ENCODE results near the gene FOXK1. TPM values are rescaled to one million over a fixed set of nuclear protein-coding genes. Genes with fewer than 3 reads are reported as not detected.
"Not testable (repeated sequence)": the region's sequence is repeated elsewhere in the genome, so short reads cannot be mapped to it uniquely, and the experiment has no call there.

FOXK1 gene
- total RNA-seq, 2 experiments from 2014 or later, result 38.5 to 39.6 TPM

DNA sequence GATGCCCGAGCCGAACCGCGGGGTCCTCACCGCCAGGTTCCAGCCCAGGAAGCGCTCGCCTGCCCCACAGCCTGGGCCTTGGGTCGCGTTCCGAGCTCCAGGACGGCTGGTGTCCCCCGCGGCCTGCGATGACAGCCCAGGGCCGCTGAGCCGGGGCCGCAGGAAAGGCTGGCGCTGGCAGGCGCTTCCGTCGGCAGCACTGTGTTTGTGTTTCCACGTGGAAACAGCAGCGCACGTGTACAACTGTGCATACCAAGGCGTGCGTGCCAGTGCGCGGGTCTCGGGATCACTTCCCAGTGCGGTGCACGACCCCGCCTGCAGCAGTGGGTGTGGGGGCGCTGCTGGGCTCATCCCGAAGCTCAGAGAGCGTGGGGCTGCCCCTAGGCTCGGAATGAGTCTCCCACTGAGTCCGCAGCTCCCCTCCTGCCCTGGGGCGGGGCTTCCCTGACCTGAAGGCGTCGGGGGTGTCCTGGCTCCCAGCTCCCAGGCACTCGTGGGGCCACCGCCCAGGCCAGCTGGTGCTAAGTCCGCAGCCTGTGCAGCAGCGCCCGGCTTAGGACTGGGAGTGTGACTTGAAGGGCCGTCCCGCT, 110.5 kb downstream of the FOXK1 start:
- intact Hi-C loops (cut with micrococcal nuclease), result loop anchor here (10.0 kb wide), 1 partner anchor 92 kb away; the partner anchor contains the start of gene RADIL
- ATAC-seq (peak; percentile 31), DNase-seq (peak; percentile 27)
- TF ChIP-seq, protein P1, sequence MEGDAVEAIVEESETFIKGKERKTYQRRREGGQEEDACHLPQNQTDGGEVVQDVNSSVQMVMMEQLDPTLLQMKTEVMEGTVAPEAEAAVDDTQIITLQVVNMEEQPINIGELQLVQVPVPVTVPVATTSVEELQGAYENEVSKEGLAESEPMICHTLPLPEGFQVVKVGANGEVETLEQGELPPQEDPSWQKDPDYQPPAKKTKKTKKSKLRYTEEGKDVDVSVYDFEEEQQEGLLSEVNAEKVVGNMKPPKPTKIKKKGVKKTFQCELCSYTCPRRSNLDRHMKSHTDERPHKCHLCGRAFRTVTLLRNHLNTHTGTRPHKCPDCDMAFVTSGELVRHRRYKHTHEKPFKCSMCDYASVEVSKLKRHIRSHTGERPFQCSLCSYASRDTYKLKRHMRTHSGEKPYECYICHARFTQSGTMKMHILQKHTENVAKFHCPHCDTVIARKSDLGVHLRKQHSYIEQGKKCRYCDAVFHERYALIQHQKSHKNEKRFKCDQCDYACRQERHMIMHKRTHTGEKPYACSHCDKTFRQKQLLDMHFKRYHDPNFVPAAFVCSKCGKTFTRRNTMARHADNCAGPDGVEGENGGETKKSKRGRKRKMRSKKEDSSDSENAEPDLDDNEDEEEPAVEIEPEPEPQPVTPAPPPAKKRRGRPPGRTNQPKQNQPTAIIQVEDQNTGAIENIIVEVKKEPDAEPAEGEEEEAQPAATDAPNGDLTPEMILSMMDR (IDR thresholded peaks at IDR 0.05), result no peak
- H3K27ac Mint-ChIP-seq, result no peak overlapping the region
- H3K4me3 Mint-ChIP-seq, result no peak overlapping the region
- H3K4me1 Mint-ChIP-seq (ENCODE audit: low read depth), result no peaks in the 10 kb centered on the region
- H3K36me3 Mint-ChIP-seq (ENCODE audit: low read depth), result peaks cover 20% of the 10 kb centered on the region
- H3K27me3 Mint-ChIP-seq, result no peaks in the 10 kb centered on the region
- H3K9me3 Mint-ChIP-seq, result no peaks in the 10 kb centered on the region
- CTCF ChIA-PET, result interaction anchor here (0.7 to 3.1 kb wide), 8 partner anchors 16 to 181 kb away, joined by 3 to 18 read pairs (median 4); partner anchors contain the start of genes AP5Z1 and RADIL
- POLR2A ChIA-PET, result interaction anchor here (0.6 to 3.2 kb wide), 5 partner anchors 17 to 732 kb away, joined by 3 to 18 read pairs (median 3); partner anchors contain the start of gene AP5Z1

DNA sequence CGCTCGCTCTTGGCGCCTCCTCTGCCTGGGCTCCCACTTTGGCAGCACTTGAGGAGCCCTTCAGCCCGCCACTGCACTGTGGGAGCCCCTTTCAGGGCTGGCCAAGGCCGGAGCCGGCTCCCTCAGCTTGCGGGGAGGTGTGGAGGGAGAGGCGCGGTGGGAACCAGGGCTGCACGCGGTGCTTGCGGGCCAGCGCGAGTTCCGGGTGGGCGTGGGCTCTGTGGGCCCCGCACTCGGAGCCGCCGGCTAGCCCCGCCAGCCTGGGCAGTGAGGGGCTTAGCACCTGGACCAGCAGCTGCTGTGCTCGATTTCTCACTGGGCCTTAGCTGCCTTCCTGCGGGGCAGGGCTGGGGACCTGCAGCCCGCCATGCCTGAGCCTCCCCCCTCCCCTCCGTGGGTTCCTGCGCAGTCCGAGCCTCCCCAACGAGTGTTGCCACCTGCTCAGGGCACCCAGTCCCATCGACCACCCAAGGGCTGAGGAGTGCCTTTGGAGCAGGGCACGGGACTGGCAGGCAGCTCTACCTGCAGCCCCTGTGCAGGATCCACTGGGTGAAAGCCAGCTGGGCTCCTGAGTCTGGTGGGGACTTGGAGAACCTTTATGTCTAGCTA, 111.4 kb downstream of the FOXK1 start:
- DNase-seq; H3K27me3 Mint-ChIP-seq; H3K27ac Mint-ChIP-seq; H3K9me3 Mint-ChIP-seq; H3K4me3 Mint-ChIP-seq; H3K4me1 Mint-ChIP-seq (ENCODE audit: low read depth); ATAC-seq: not testable (repeated sequence)
- peaks cover 17% of the 10 kb centered on the region for H3K36me3 Mint-ChIP-seq (ENCODE audit: low read depth)
- CTCF ChIA-PET, result interaction anchor here (0.7 to 3.1 kb wide), 6 partner anchors 15 to 292 kb away, joined by 3 to 18 read pairs (median 5); partner anchors contain the start of genes AP5Z1 and RADIL
- POLR2A ChIA-PET, result interaction anchor here (1.2 to 3.2 kb wide), 2 partner anchors 18 to 152 kb away, joined by 4 to 18 read pairs; partner anchors contain the start of gene AP5Z1
- intact Hi-C loops (cut with micrococcal nuclease), result loop anchor here (10.0 kb wide), 1 partner anchor 91 kb away; the partner anchor contains the start of gene RADIL

DNA sequence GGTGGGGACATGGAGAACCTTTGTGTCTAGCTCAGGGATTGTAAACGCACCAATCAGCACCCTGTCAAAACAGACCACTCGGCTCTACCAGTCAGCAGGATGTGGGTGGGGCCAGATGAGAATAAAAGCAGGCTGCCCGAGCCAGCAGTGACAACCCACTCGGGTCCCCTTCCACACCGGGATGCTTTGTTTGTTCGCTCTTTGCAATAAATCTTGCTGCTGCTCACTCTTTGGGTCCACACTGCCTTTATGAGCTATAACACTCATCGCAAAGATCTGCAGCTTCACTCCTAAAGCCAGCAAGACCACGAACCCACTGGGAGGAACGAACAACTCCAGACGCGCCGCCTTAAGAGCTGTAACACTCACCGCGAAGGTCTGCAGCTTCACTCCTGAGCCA, 112.1 kb downstream of the FOXK1 start:
- H3K9me3 Mint-ChIP-seq; H3K27me3 Mint-ChIP-seq; H3K4me1 Mint-ChIP-seq (ENCODE audit: low read depth); ATAC-seq; H3K4me3 Mint-ChIP-seq; H3K27ac Mint-ChIP-seq; DNase-seq: not testable (repeated sequence)
- ChIA-PET POLR2A (interaction anchor here (1.2 kb wide), 1 partner anchor 152 kb away, joined by 4 read pairs; no protein-coding TSS in a partner anchor), CTCF (interaction anchor here (1.1 to 3.1 kb wide), 5 partner anchors 20 to 291 kb away, joined by 3 to 18 read pairs (median 5); partner anchors contain the start of genes AP5Z1 and RADIL)
- intact Hi-C loops (cut with micrococcal nuclease), result loop anchor here (10.0 kb wide), 1 partner anchor 91 kb away; the partner anchor contains the start of gene RADIL
- peaks cover 14% of the 10 kb centered on the region for H3K36me3 Mint-ChIP-seq (ENCODE audit: low read depth)

DNA sequence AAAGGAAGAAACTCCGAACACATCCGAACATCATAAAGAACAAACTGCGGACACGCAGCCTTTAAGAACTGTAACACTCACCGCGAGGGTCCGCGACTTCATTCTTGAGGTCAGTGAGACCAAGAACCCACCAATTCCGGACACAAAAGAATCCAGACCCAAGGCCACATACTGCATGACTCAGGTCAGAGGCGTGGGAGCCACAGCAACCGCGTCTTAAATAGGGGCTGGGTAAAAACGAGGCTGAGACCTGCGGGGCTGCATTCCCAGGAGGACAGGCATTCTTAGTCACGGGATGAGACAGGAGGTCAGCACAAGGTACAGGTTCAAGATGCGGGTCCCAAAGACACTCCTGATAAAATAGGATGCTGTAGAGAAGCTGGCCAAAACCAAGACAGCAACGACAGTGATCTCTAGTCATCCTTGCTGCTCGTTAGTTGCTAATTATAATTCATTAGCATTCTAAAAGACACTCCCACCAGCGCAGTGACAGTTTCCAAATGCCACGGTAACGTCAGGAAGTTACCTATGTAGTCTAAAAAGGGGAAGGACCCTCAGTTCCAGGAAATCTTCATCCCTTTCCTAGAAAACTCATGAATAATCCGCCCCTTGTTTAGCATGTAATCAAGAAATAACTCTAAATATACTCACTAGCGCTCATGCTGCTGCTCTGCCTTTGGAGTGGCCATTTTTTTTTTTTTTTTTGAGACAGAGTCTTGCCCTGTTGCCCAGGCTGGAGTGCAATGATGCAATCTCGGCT, 112.7 kb downstream of the FOXK1 start:
- DNase-seq (no peak), ATAC-seq (no peak)
- no peak overlapping the region for H3K4me3 Mint-ChIP-seq
- intact Hi-C loops (cut with micrococcal nuclease), result loop anchor here (10.0 kb wide), 1 partner anchor 90 kb away; the partner anchor contains the start of gene RADIL
- H3K4me1 Mint-ChIP-seq (ENCODE audit: low read depth), result no peaks in the 10 kb centered on the region
- TF ChIP-seq, protein P1 (IDR thresholded peaks at IDR 0.05), result no peak
- ChIA-PET POLR2A (no interaction called here), CTCF (interaction anchor here (1.1 to 3.1 kb wide), 4 partner anchors 20 to 291 kb away, joined by 3 to 11 read pairs (median 4); partner anchors contain the start of genes AP5Z1 and RADIL)
- H3K9me3 Mint-ChIP-seq, result no peaks in the 10 kb centered on the region
- H3K27me3 Mint-ChIP-seq, result no peaks in the 10 kb centered on the region
- H3K27ac Mint-ChIP-seq, result no peak overlapping the region
- H3K36me3 Mint-ChIP-seq (ENCODE audit: low read depth), result peaks cover 13% of the 10 kb centered on the region

DNA sequence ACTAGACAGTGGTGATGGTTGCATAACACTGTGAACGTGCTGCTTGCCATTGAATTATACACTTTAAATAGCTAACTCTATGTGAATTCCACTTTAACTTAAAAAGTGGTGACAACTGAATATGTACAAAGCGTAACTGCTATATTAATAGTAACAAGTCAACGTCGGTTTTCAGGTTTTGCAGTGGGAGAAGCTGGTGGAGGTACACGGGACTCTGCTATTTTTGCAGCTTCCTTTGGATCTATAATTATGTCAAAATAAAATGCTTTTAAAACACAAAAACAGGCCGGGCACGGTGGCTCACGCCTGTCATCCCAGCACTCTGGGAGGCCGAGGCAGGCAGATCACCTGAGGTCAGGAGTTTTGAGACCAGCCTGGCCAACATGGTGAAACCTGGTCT, 114.4 kb downstream of the FOXK1 start:
- CTCF ChIA-PET, result interaction anchor here (1.0 to 3.3 kb wide), 6 partner anchors 21 to 290 kb away, joined by 3 to 43 read pairs (median 6); partner anchors contain the start of genes AP5Z1 and RADIL
- no peak overlapping the region for H3K27ac Mint-ChIP-seq
- DNase-seq, result no peak
- TF ChIP-seq, protein P1 (IDR thresholded peaks at IDR 0.05), result no peak
- H3K9me3 Mint-ChIP-seq, result no peaks in the 10 kb centered on the region
- H3K36me3 Mint-ChIP-seq (ENCODE audit: low read depth), result peaks cover 11% of the 10 kb centered on the region
- no peak overlapping the region for H3K4me3 Mint-ChIP-seq
- no peaks in the 10 kb centered on the region for H3K27me3 Mint-ChIP-seq
- POLR2A ChIA-PET, result interaction anchor here (0.8 to 1.2 kb wide), 2 partner anchors 21 to 87 kb away, joined by 4 read pairs; partner anchors contain the start of genes AP5Z1 and RADIL
- no peak for ATAC-seq
- intact Hi-C loops (cut with micrococcal nuclease), result loop anchor here (10.0 kb wide), 1 partner anchor 88 kb away; the partner anchor contains the start of gene RADIL
- no peaks in the 10 kb centered on the region for H3K4me1 Mint-ChIP-seq (ENCODE audit: low read depth)
